ENCODE data around the gene EPHA3. TPM values are rescaled to one million over a fixed set of nuclear protein-coding genes. Genes with fewer than 3 reads are reported as not detected.

The EPHA3 gene
- total RNA-seq, 4 donors from 2014 or later, result 0.85 to 1.4 (median 0.96) TPM

GRCh38 chr3:89113344-89113743 lies 5.9 kb downstream of the EPHA3 start:
- TF ChIP-seq POLR2AphosphoS5 (IDR thresholded peaks at IDR 0.05) (no peak), CTCF (IDR thresholded peaks at IDR 0.05) (no peak), POLR2A (IDR thresholded peaks at IDR 0.05) (no peak), EP300 (IDR thresholded peaks at IDR 0.05) (no peak)
- no peak for DNase-seq (ENCODE audit: low spot score in 2 of 2)
- no peaks in the 10 kb centered on the region for H3K36me3 ChIP-seq
- no peak overlapping the region for H3K27ac ChIP-seq
- H3K27me3 ChIP-seq, result peaks cover 3% of the 10 kb centered on the region
- H3K9me3 ChIP-seq, result no peaks in the 10 kb centered on the region
- 68% methylated on average over 4 of the region's 4 CpGs for WGBS
- H3K4me3 ChIP-seq, result no peak overlapping the region
- peaks cover 11% of the 10 kb centered on the region for H3K4me1 ChIP-seq

- Histone ChIP-seq H3K9me3 (no peaks in the 10 kb centered on the region), H3K4me1 (peaks cover 11% of the 10 kb centered on the region), H3K27me3 (peaks cover 3% of the 10 kb centered on the region), H3K27ac (no peak overlapping the region), H3K4me3 (peak overlapping the region; percentile 48), H3K36me3 (no peaks in the 10 kb centered on the region)
- TF ChIP-seq POLR2A (IDR thresholded peaks at IDR 0.05), result no peak
- peak in 1 of 2 donors; percentile 65 for TF ChIP-seq CTCF (IDR thresholded peaks at IDR 0.05)
- DNase-seq (ENCODE audit: low spot score in 2 of 2), result peak in 1 of 2 donors; percentile 59
- whole genome bisulfite sequencing, result 6% methylated on average over 30 of the region's 42 CpGs
Measured at GRCh38 chr3:89113893-89114840, 6.7 kb downstream of the EPHA3 start.

DNA sequence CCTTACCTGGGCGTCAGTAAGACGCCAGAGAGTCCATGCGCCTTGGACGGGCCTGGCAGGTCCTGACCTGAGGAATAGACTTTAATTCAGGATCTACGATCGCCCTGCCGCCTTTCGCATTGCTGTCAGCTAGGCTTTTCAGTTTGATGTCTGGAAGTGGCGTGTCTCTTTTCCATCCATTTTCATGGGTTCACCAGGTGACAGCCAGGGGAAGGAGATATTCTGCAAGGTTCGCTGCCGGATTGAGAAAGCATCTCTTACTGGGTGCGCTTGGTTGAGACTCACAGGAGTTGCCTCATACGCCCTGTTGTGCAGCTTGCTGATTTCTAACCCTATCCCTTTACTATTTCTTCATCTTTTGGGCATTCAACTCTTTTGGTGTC lies 7.4 kb downstream of the EPHA3 start:
- peaks cover 11% of the 10 kb centered on the region for H3K4me1 ChIP-seq
- WGBS, result 9% methylated on average over 13 of the region's 13 CpGs
- TF ChIP-seq CTCF (IDR thresholded peaks at IDR 0.05) (no peak), POLR2AphosphoS5 (IDR thresholded peaks at IDR 0.05) (no peak), EP300 (IDR thresholded peaks at IDR 0.05) (no peak), POLR2A (IDR thresholded peaks at IDR 0.05) (no peak)
- no peak overlapping the region for H3K27ac ChIP-seq
- no peaks in the 10 kb centered on the region for H3K36me3 ChIP-seq
- peak overlapping the region; percentile 48 for H3K4me3 ChIP-seq
- no peaks in the 10 kb centered on the region for H3K27me3 ChIP-seq
- H3K9me3 ChIP-seq, result no peaks in the 10 kb centered on the region
- no peak for DNase-seq (ENCODE audit: low spot score in 2 of 2)

DNA sequence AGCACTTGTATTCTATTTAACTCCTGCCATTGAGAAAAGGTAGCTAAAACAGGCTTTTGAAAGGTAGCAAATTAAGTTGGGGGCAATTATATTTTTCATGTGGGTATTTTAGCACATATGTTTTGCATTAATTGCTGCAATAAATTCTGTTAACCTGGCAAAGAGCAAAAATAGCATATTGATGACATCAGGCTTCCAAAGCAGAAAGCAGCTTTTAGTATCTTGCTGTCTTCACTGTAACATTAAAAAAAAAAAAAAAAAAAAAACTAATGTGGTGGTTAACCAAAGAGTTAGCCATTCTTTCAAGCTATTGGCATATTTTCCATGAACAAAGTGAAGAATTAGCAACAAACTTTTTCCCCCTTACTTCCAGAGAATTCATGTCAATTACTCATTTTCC lies 9.1 kb downstream of the EPHA3 start:
- Histone ChIP-seq H3K9me3 (no peaks in the 10 kb centered on the region), H3K27ac (no peak overlapping the region), H3K27me3 (no peaks in the 10 kb centered on the region), H3K36me3 (no peaks in the 10 kb centered on the region), H3K4me1 (peaks cover 11% of the 10 kb centered on the region), H3K4me3 (no peak overlapping the region)
- no peak for TF ChIP-seq POLR2AphosphoS5 (IDR thresholded peaks at IDR 0.05)
- no peak for TF ChIP-seq POLR2A (IDR thresholded peaks at IDR 0.05)
- no peak for TF ChIP-seq EP300 (IDR thresholded peaks at IDR 0.05)
- no peak for TF ChIP-seq CTCF (IDR thresholded peaks at IDR 0.05)
- no peak for DNase-seq (ENCODE audit: low spot score in 2 of 2)

- Histone ChIP-seq H3K27me3 (no peaks in the 10 kb centered on the region), H3K27ac (no peak overlapping the region), H3K36me3 (no peaks in the 10 kb centered on the region), H3K4me1 (no peaks in the 10 kb centered on the region), H3K9me3 (no peaks in the 10 kb centered on the region), H3K4me3 (no peak overlapping the region)
- WGBS, result 69% methylated on average over 2 of the region's 2 CpGs
- no peak for TF ChIP-seq EP300 (IDR thresholded peaks at IDR 0.05)
- no peak for TF ChIP-seq POLR2A (IDR thresholded peaks at IDR 0.05)
- no peak for TF ChIP-seq CTCF (IDR thresholded peaks at IDR 0.05)
- TF ChIP-seq POLR2AphosphoS5 (IDR thresholded peaks at IDR 0.05), result no peak
- DNase-seq (ENCODE audit: low spot score in 2 of 2), result no peak
Measured at GRCh38 chr3:89138048-89138447, 30.6 kb downstream of the EPHA3 start.

All from suprapubic skin (tissue), 4 donors.